Spleen (tissue), 11 donors: ENCODE data around the gene KPNA1. TPM values are rescaled to one million over a fixed set of nuclear protein-coding genes. Genes with fewer than 3 reads are reported as not detected.
A peak's percentile ranks its signal among the peaks of the same experiment; 100 is the strongest.
"Not testable (repeated sequence)": the region's sequence is repeated elsewhere in the genome, so short reads cannot be mapped to it uniquely, and the experiment has no call there.

Source experiments
- DNase-seq: peaks from one replicate; pipeline ENCODE4 v3.0.0-alpha.2; 2020
- H3K27ac ChIP-seq, 8 donors: fragments of 200-600 bp; sonication (generic) in 7 of 8; 1 replicate in 4 of 8; 2 replicates in 4 of 8; pipeline versions ENCODE4 v1.5.0 to v1.8.0; 2016 to 2021; ENCODE audit warnings: inconsistent platforms in 4 of 8, mild to moderate bottlenecking in 4 of 8, moderate library complexity in 1 of 8
- H3K27me3 ChIP-seq, 7 donors: fragments of 200-600 bp; sonication (generic) in 6 of 7; replicated peaks in 1 of 7; 1 replicate in 4 of 7; 2 replicates in 3 of 7; pipeline versions ENCODE4 v1.5.0 to v1.8.0; 2016 to 2021; ENCODE audit warnings: inconsistent platforms in 3 of 7, mild to moderate bottlenecking in 1 of 7
- H3K36me3 ChIP-seq, 6 donors: fragments of 200-600 bp; sonication (generic) in 5 of 6; 1 replicate in 4 of 6; 2 replicates in 2 of 6; pipeline versions ENCODE4 v1.5.0 to v1.8.0; 2016 to 2021; ENCODE audit warnings: inconsistent platforms in 2 of 6
- H3K4me1 ChIP-seq, 6 donors: fragments of 200-600 bp; sonication (generic) in 5 of 6; 1 replicate in 3 of 6; 2 replicates in 3 of 6; pipeline versions ENCODE4 v1.5.0 to v1.8.0; 2016 to 2021; ENCODE audit warnings: inconsistent platforms in 3 of 6
- H3K4me3 ChIP-seq, 8 donors: fragments of 200-600 bp; sonication (generic) in 7 of 8; 1 replicate in 4 of 8; 2 replicates in 4 of 8; pipeline versions ENCODE4 v1.5.0 to v1.8.0; 2016 to 2021; ENCODE audit warnings: inconsistent platforms in 4 of 8, mild to moderate bottlenecking in 4 of 8, moderate library complexity in 2 of 8
- H3K9me3 ChIP-seq, 8 donors: fragments of 200-600 bp; sonication (generic) in 7 of 8; 1 replicate in 4 of 8; 2 replicates in 4 of 8; pipeline versions ENCODE4 v1.5.0 to v1.8.0; 2016 to 2021; ENCODE audit warnings: inconsistent platforms in 4 of 8
- CTCF ChIP-seq, 11 experiments: fragments of 200-600 bp in 7 of 11; fragments of 450-650 bp in 4 of 11; sonication (generic) in 4 of 11; IDR thresholded peaks in 8 of 11; conservative IDR thresholded peaks in 3 of 11; 1 replicate in 7 of 11; 2 replicates in 4 of 11; pipeline versions ENCODE4 v1.4.0 to v1.8.0; 2016 to 2021; ENCODE audit warnings: antibody characterized with exemption in 11 of 11, inconsistent platforms in 4 of 11, mild to moderate bottlenecking in 1 of 11
- POLR2A ChIP-seq, 3 donors: fragments of 450-650 bp; IDR thresholded peaks; one replicate each; pipeline ENCODE4 v1.5.1; 2017; ENCODE audit warnings: antibody characterized with exemption in 3 of 3, mild to moderate bottlenecking in 1 of 3
- POLR2AphosphoS5 ChIP-seq, 3 donors: sonication (generic); formaldehyde crosslinking; IDR thresholded peaks; one replicate each; pipeline ENCODE4 v1.5.1; 2017; ENCODE audit warnings: antibody characterized with exemption in 3 of 3
- WGBS, 5 donors: extraction: QIAGEN DNeasy Blood & Tissue Kit in 3 of 5; methylation state at CpG; one replicate each; pipeline versions ENCODE4 v1.1.5 to v1.1.7; 2013 to 2018; 5-methylcytosine and 5-hydroxymethylcytosine counted together
- intact Hi-C: fragments of 100-400 bp; cut with DNase I; formaldehyde crosslinking; loops from one replicate; pipeline ENCODE4 v1.15.0; 2023; ENCODE audit warnings: low total_unique reads
- polyA plus RNA-seq, 3 donors: library from polyadenylated mRNA; stranded (reverse); fragments of 200-250 nt; gene quantifications; one replicate each; pipeline ENCODE4 v1.2.1, GENCODE V29; 2013
- total RNA-seq, 7 donors: library from RNA; depleted of rRNA in 3 of 7; stranded (reverse); fragments of >200 nt in 3 of 7; fragmentation: NEBNext Ultra II Directional in 4 of 7; extraction: Animal tissue kit (Norgen Biotek cat#: 25700) in 4 of 7; gene quantifications; one replicate each; pipeline versions ENCODE4 v1.1.0 to v1.2.1, GENCODE V29; 2016 to 2021
- donor health status: healthy with polysubstance abuse.
- donor health status: DM: no; HTN: no; CAD: no; lungs with moderate emphysema.
- donor health status: DM: no; HTN: no; CAD: no.
- donor health status: Bipolar disorder and iron deficiency.
- donor health status: healthy.
- donor health status: DM: no; HTN: no; CAD: no.
- donor health status: DM: yes; HTN: yes; CAD: no.

KPNA1 gene
- total and polyA plus RNA-seq, 10 donors, result 8.5 to 74.4 (median 45.7) TPM

GRCh38 chr3:122510878-122511535 is 3.7 kb downstream of the KPNA1 start:
- H3K27me3 ChIP-seq, result no peaks in the 10 kb centered on the region
- H3K36me3 ChIP-seq, result no peaks in the 10 kb centered on the region
- TF ChIP-seq CTCF (IDR thresholded peaks at IDR 0.05 in 8 of 11, conservative IDR thresholded peaks at IDR 0.05 in 3 of 11), result no peak
- TF ChIP-seq POLR2AphosphoS5 (IDR thresholded peaks at IDR 0.05), result no peak
- no peak for TF ChIP-seq POLR2A (IDR thresholded peaks at IDR 0.05)
- DNase-seq, result no peak
- peak overlapping the region in 1 of 8 donors; percentile 8 for H3K4me3 ChIP-seq
- intact Hi-C loops, result no loop called here
- peaks cover 6 to 86% (median 42%) of the 10 kb centered on the region in 6 donors for H3K4me1 ChIP-seq
- WGBS, 5 donors, result 82 to 92% (median 90%) methylated on average over 8 of the region's 8 CpGs
- H3K9me3 ChIP-seq, result peaks cover 0 to 9% (median 5%) of the 10 kb centered on the region in 8 donors
- H3K27ac ChIP-seq, result peak overlapping the region in 5 of 8 donors; percentile 1 to 67 (median 16)

- DNase-seq, H3K27ac ChIP-seq: not testable (repeated sequence)
Observed at GRCh38 chr3:122508944-122509343, 5.8 kb downstream of the KPNA1 start.

GRCh38 chr3:122508135-122508914 is 6.4 kb downstream of the KPNA1 start:
- Histone ChIP-seq H3K27ac (no peak overlapping the region), H3K4me3 (no peak overlapping the region), H3K27me3 (no peaks in the 10 kb centered on the region), H3K9me3 (peaks cover 0 to 9% (median 5%) of the 10 kb centered on the region in 8 donors), H3K4me1 (peaks cover 5 to 96% (median 42%) of the 10 kb centered on the region in 6 donors), H3K36me3 (no peaks in the 10 kb centered on the region)
- intact Hi-C loops, result no loop called here
- WGBS, 5 donors, result 73 to 80% (median 76%) methylated on average over 2 of the region's 2 CpGs
- no peak for DNase-seq
- no peak for TF ChIP-seq CTCF (IDR thresholded peaks at IDR 0.05 in 8 of 11, conservative IDR thresholded peaks at IDR 0.05 in 3 of 11)
- no peak for TF ChIP-seq POLR2AphosphoS5 (IDR thresholded peaks at IDR 0.05)
- TF ChIP-seq POLR2A (IDR thresholded peaks at IDR 0.05), result no peak

More at GRCh38 chr3:122508944-122509343, 5.8 kb downstream of the KPNA1 start:
- H3K36me3 ChIP-seq, H3K4me3 ChIP-seq, intact Hi-C loops, H3K27me3 ChIP-seq, H3K9me3 ChIP-seq: not testable (repeated sequence)
- WGBS, 5 donors, result 82 to 94% (median 89%) methylated on average over 9 of the region's 9 CpGs
- peaks cover 9 to 96% (median 45%) of the 10 kb centered on the region in 6 donors for H3K4me1 ChIP-seq

GRCh38 chr3:122506450-122506849 is 8.3 kb downstream of the KPNA1 start:
- Histone ChIP-seq H3K4me3 (no peak overlapping the region), H3K4me1 (peaks cover 3 to 96% (median 36%) of the 10 kb centered on the region in 6 donors), H3K36me3 (no peaks in the 10 kb centered on the region), H3K9me3 (peaks cover 0 to 9% (median 5%) of the 10 kb centered on the region in 8 donors), H3K27ac (no peak overlapping the region), H3K27me3 (no peaks in the 10 kb centered on the region)
- TF ChIP-seq POLR2AphosphoS5 (IDR thresholded peaks at IDR 0.05) (no peak), CTCF (IDR thresholded peaks at IDR 0.05 in 8 of 11, conservative IDR thresholded peaks at IDR 0.05 in 3 of 11) (no peak), POLR2A (IDR thresholded peaks at IDR 0.05) (no peak)
- WGBS, 5 donors, result 91 to 98% (median 92%) methylated on average over 1 of the region's 1 CpG
- intact Hi-C loops, result no loop called here
- no peak for DNase-seq
